ENCODE results near the gene TOMM22. TPM values are rescaled to one million over a fixed set of nuclear protein-coding genes. Genes with fewer than 3 reads are reported as not detected.
A peak's percentile ranks its signal among the peaks of the same experiment; 100 is the strongest.

The TOMM22 gene
- total RNA-seq, 4 donors from 2014 or later = 33.4 to 48.4 (median 40.0) TPM

GRCh38 chr22:38715852-38716251, 34.1 kb downstream of the TOMM22 start:
- no peak for DNase-seq (ENCODE audit: low spot score)
- TF ChIP-seq, protein P1, sequence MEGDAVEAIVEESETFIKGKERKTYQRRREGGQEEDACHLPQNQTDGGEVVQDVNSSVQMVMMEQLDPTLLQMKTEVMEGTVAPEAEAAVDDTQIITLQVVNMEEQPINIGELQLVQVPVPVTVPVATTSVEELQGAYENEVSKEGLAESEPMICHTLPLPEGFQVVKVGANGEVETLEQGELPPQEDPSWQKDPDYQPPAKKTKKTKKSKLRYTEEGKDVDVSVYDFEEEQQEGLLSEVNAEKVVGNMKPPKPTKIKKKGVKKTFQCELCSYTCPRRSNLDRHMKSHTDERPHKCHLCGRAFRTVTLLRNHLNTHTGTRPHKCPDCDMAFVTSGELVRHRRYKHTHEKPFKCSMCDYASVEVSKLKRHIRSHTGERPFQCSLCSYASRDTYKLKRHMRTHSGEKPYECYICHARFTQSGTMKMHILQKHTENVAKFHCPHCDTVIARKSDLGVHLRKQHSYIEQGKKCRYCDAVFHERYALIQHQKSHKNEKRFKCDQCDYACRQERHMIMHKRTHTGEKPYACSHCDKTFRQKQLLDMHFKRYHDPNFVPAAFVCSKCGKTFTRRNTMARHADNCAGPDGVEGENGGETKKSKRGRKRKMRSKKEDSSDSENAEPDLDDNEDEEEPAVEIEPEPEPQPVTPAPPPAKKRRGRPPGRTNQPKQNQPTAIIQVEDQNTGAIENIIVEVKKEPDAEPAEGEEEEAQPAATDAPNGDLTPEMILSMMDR (IDR thresholded peaks at IDR 0.05) = no peak
- no peak for ATAC-seq (ENCODE audit: low FRiP score)

GRCh38 chr22:38716271-38716670, 34.5 kb downstream of the TOMM22 start:
- ATAC-seq (ENCODE audit: low FRiP score) (no peak), DNase-seq (ENCODE audit: low spot score) (no peak)
- TF ChIP-seq, protein P1 (IDR thresholded peaks at IDR 0.05) = no peak

- ATAC-seq (ENCODE audit: low FRiP score) (no peak), DNase-seq (ENCODE audit: low spot score) (no peak)
- TF ChIP-seq, protein P1 (IDR thresholded peaks at IDR 0.05) = no peak
Measured at GRCh38 chr22:38716826-38717225, 35.1 kb downstream of the TOMM22 start.

- TF ChIP-seq, protein P1 (IDR thresholded peaks at IDR 0.05) = no peak
- no peak for ATAC-seq (ENCODE audit: low FRiP score)
- DNase-seq (ENCODE audit: low spot score) = no peak
Measured at GRCh38 chr22:38717244-38717643, 35.5 kb downstream of the TOMM22 start.

DNA sequence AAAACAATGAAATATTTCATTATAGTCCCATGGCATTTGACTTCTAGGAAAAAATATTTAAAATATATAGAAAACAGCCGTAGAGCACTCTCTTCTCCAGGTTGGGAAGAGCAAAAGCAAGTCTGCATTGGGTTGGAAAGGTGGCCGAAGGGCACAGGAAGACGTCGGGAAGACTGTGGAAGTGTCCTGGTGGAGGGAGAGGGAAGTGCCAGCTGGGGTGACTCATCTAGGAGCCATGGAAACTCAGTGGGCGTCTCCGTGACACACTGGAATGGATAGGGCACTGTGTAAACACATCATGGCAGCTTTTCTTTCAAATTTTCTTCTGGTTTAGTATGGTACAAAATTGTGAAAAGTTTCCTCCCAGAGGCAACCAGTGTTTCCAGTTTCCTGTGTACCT, 36.7 kb downstream of the TOMM22 start:
- TF ChIP-seq, protein P1 (IDR thresholded peaks at IDR 0.05) = peak in 1 of 3 donors; percentile 58
- DNase-seq (ENCODE audit: low spot score) (peak; percentile 50), ATAC-seq (ENCODE audit: low FRiP score) (peak; percentile 92)

DNA sequence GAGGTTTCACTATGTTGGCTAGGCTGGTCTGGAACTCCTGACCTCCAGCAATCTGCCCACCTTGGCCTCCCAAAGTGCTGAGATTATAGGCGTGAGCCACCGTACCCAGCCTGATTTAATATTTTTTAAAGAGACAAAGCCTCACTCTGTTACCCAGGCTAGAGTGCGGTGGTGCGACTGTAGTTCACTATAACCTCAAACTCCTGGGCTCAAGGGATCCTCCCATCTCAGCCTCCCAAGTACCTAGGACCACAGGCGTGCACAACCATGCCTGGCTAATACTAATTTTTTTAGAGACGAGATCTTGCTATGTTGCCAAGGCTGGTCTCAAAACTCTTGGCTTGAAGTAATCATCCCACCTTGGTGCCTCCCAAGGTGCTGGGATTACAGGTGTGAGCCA, 37.4 kb downstream of the TOMM22 start:
- no peak for ATAC-seq (ENCODE audit: low FRiP score)
- TF ChIP-seq, protein P1 (IDR thresholded peaks at IDR 0.05) = no peak
- DNase-seq (ENCODE audit: low spot score) = peak; percentile 1

- no peak for ATAC-seq (ENCODE audit: low FRiP score)
- no peak for DNase-seq (ENCODE audit: low spot score)
- TF ChIP-seq, protein P1 (IDR thresholded peaks at IDR 0.05) = no peak
Measured at GRCh38 chr22:38720350-38720749, 38.6 kb downstream of the TOMM22 start.
